COR-L47 (cell line): ENCODE measurements around the gene CMTM8.
"Not testable (repeated sequence)": the region's sequence is repeated elsewhere in the genome, so short reads cannot be mapped to it uniquely, and the experiment has no call there.

Experiments used
- DNase-seq: peaks from one replicate; lab custom pipeline; 2025; lab: John Stamatoyannopoulos, UW

Gene CMTM8

GRCh38 chr3:32238453-32239306 lies at the start of gene CMTM8:
TSS of gene CMTM8 (plus strand) at chr3:32238680. CDS start at chr3:32238973, 293 bp downstream.
- peak; percentile 14 for DNase-seq

GRCh38 chr3:32189693-32190092 lies 48.8 kb upstream of the CMTM8 start:
- DNase-seq: no peak

GRCh38 chr3:32190556-32190955 lies 47.9 kb upstream of the CMTM8 start:
- not testable (repeated sequence) for DNase-seq

GRCh38 chr3:32193101-32193500 lies 45.4 kb upstream of the CMTM8 start:
- no peak for DNase-seq

- DNase-seq: no peak
Measured at GRCh38 chr3:32194653-32195052, 43.8 kb upstream of the CMTM8 start.

- peak; percentile 30 for DNase-seq
Measured at GRCh38 chr3:32195995-32196540, 42.4 kb upstream of the CMTM8 start.

GRCh38 chr3:32197991-32198390 lies 40.5 kb upstream of the CMTM8 start:
- no peak for DNase-seq

GRCh38 chr3:32198714-32199113 lies 39.8 kb upstream of the CMTM8 start:
- no peak for DNase-seq

GRCh38 chr3:32200490-32200889 lies 38.0 kb upstream of the CMTM8 start:
- DNase-seq: no peak

GRCh38 chr3:32200992-32201758 lies 37.3 kb upstream of the CMTM8 start:
- no peak for DNase-seq

- DNase-seq: no peak
Measured at GRCh38 chr3:32202496-32202895, 36.0 kb upstream of the CMTM8 start.

- no peak for DNase-seq
Measured at GRCh38 chr3:32203854-32204253, 34.6 kb upstream of the CMTM8 start.

- DNase-seq: no peak
Measured at GRCh38 chr3:32208447-32208846, 30.0 kb upstream of the CMTM8 start.

GRCh38 chr3:32215185-32215584 lies 23.3 kb upstream of the CMTM8 start:
- no peak for DNase-seq

- no peak for DNase-seq
Measured at GRCh38 chr3:32216172-32216783, 22.2 kb upstream of the CMTM8 start.

- DNase-seq: no peak
Measured at GRCh38 chr3:32217339-32217738, 21.1 kb upstream of the CMTM8 start.

- no peak for DNase-seq
Measured at GRCh38 chr3:32219537-32219936, 18.9 kb upstream of the CMTM8 start.

- DNase-seq: no peak
Measured at GRCh38 chr3:32220006-32220405, 18.5 kb upstream of the CMTM8 start.

GRCh38 chr3:32222950-32223349 lies 15.5 kb upstream of the CMTM8 start:
- DNase-seq: no peak

GRCh38 chr3:32224016-32224516 lies 14.4 kb upstream of the CMTM8 start:
- DNase-seq: no peak

GRCh38 chr3:32226875-32227500 lies 11.5 kb upstream of the CMTM8 start:
- DNase-seq: no peak

- DNase-seq: not testable (repeated sequence)
Measured at GRCh38 chr3:32228743-32229142, 9.7 kb upstream of the CMTM8 start.
